WTC11 (cell line): ENCODE measurements around the gene CD3E.

Source experiments
- ATF1 ChIP-seq: sonication (generic); formaldehyde crosslinking; IDR thresholded peaks from 2 replicates; pipeline ENCODE4 v1.8.1; 2023; ENCODE audit warnings: mild to moderate bottlenecking, moderate library complexity, missing genetic modification reagents
- ELF4 ChIP-seq: sonication (generic); formaldehyde crosslinking; IDR thresholded peaks from 2 replicates; pipeline ENCODE4 v1.8.1; 2022; ENCODE audit warnings: low read depth, mild to moderate bottlenecking, moderate library complexity, missing genetic modification reagents
- FOXK1 ChIP-seq: sonication (generic); formaldehyde crosslinking; IDR thresholded peaks from 2 replicates; pipeline ENCODE4 v1.8.0; 2022; ENCODE audit warnings: mild to moderate bottlenecking, moderate library complexity, missing genetic modification reagents
- JUN ChIP-seq: sonication (generic); formaldehyde crosslinking; IDR thresholded peaks from 2 replicates; pipeline ENCODE4 v1.8.0; 2023; ENCODE audit warnings: mild to moderate bottlenecking, missing genetic modification reagents
- MAX ChIP-seq: sonication (generic); formaldehyde crosslinking; IDR thresholded peaks from 2 replicates; pipeline ENCODE4 v1.8.0; 2022; ENCODE audit warnings: mild to moderate bottlenecking, missing genetic modification reagents
- MLX ChIP-seq: sonication (generic); formaldehyde crosslinking; IDR thresholded peaks from 2 replicates; pipeline ENCODE4 v1.8.1; 2023; ENCODE audit warnings: mild to moderate bottlenecking, missing genetic modification reagents, moderate library complexity
- MXD4 ChIP-seq: fragments of 250-450 bp; sonication (Bioruptor Pico); IDR thresholded peaks from 2 replicates; pipeline ENCODE4 v1.8.0; 2021; ENCODE audit warnings: mild to moderate bottlenecking, moderate library complexity, borderline replicate concordance
- MYBL2 ChIP-seq: sonication (generic); formaldehyde crosslinking; IDR thresholded peaks from 2 replicates; pipeline ENCODE4 v1.8.1; 2023; ENCODE audit warnings: mild to moderate bottlenecking, moderate library complexity, missing genetic modification reagents
- NFE2L1 ChIP-seq: sonication (generic); formaldehyde crosslinking; IDR thresholded peaks from 2 replicates; pipeline ENCODE4 v1.8.1; 2023; ENCODE audit warnings: missing genetic modification reagents
- PRDM15 ChIP-seq: sonication (generic); formaldehyde crosslinking; IDR thresholded peaks from 2 replicates; pipeline ENCODE4 v1.8.0; 2022; ENCODE audit warnings: missing genetic modification reagents
- ZNF423 ChIP-seq: fragments of 250-450 bp; sonication (Bioruptor Pico); IDR thresholded peaks from 2 replicates; pipeline ENCODE4 v2.1.2; 2022; ENCODE audit warnings: mild to moderate bottlenecking, moderate library complexity
- TF ChIP-seq, protein P1 (sequence below): sonication (generic); formaldehyde crosslinking; conservative IDR thresholded peaks from 2 replicates; pipeline ENCODE4 v1.8.1; 2022; ENCODE audit warnings: mild to moderate bottlenecking, missing genetic modification reagents
- TF ChIP-seq, protein P2 (sequence below): fragments of 200-600 bp; IDR thresholded peaks from 2 replicates; pipeline ENCODE4 v1.8.0; 2022; ENCODE audit warnings: antibody characterized with exemption
- TF ChIP-seq, protein P3 (sequence below): fragments of 250-450 bp; sonication (Bioruptor Pico); IDR thresholded peaks from 2 replicates; pipeline ENCODE4 v1.9.0; 2021; ENCODE audit warnings: moderate library complexity, mild to moderate bottlenecking, inconsistent platforms, borderline replicate concordance

- TF ChIP-seq, protein P1, sequence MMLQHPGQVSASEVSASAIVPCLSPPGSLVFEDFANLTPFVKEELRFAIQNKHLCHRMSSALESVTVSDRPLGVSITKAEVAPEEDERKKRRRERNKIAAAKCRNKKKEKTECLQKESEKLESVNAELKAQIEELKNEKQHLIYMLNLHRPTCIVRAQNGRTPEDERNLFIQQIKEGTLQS (CRISPR knock-in tag): no peak
- TF ChIP-seq JUN (no peak), MYBL2 (CRISPR knock-in tag) (no peak), PRDM15 (CRISPR knock-in tag) (no peak), NFE2L1 (CRISPR knock-in tag) (no peak), MXD4 (CRISPR knock-in tag) (no peak), ELF4 (CRISPR knock-in tag) (no peak), ATF1 (CRISPR knock-in tag) (no peak), MLX (no peak), FOXK1 (no peak), ZNF423 (CRISPR knock-in tag) (no peak), MAX (CRISPR knock-in tag) (no peak)
- TF ChIP-seq, protein P2, sequence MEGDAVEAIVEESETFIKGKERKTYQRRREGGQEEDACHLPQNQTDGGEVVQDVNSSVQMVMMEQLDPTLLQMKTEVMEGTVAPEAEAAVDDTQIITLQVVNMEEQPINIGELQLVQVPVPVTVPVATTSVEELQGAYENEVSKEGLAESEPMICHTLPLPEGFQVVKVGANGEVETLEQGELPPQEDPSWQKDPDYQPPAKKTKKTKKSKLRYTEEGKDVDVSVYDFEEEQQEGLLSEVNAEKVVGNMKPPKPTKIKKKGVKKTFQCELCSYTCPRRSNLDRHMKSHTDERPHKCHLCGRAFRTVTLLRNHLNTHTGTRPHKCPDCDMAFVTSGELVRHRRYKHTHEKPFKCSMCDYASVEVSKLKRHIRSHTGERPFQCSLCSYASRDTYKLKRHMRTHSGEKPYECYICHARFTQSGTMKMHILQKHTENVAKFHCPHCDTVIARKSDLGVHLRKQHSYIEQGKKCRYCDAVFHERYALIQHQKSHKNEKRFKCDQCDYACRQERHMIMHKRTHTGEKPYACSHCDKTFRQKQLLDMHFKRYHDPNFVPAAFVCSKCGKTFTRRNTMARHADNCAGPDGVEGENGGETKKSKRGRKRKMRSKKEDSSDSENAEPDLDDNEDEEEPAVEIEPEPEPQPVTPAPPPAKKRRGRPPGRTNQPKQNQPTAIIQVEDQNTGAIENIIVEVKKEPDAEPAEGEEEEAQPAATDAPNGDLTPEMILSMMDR: no peak
- TF ChIP-seq, protein P3, sequence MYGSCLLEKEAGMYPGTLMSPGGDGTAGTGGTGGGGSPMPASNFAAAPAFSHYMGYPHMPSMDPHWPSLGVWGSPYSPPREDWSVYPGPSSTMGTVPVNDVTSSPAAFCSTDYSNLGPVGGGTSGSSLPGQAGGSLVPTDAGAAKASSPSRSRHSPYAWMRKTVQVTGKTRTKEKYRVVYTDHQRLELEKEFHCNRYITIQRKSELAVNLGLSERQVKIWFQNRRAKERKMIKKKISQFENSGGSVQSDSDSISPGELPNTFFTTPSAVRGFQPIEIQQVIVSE (CRISPR knock-in tag): no peak
These were observed 23.2 kb upstream of the CD3E start for GRCh38 chr11:118281284-118281683.
